ENCODE data around the gene TMEM208. TPM values are rescaled to one million over a fixed set of nuclear protein-coding genes. Genes with fewer than 3 reads are reported as not detected.

The TMEM208 gene
- polyA plus RNA-seq, 4 donors: 63.0 to 153 (median 102) TPM

DNA sequence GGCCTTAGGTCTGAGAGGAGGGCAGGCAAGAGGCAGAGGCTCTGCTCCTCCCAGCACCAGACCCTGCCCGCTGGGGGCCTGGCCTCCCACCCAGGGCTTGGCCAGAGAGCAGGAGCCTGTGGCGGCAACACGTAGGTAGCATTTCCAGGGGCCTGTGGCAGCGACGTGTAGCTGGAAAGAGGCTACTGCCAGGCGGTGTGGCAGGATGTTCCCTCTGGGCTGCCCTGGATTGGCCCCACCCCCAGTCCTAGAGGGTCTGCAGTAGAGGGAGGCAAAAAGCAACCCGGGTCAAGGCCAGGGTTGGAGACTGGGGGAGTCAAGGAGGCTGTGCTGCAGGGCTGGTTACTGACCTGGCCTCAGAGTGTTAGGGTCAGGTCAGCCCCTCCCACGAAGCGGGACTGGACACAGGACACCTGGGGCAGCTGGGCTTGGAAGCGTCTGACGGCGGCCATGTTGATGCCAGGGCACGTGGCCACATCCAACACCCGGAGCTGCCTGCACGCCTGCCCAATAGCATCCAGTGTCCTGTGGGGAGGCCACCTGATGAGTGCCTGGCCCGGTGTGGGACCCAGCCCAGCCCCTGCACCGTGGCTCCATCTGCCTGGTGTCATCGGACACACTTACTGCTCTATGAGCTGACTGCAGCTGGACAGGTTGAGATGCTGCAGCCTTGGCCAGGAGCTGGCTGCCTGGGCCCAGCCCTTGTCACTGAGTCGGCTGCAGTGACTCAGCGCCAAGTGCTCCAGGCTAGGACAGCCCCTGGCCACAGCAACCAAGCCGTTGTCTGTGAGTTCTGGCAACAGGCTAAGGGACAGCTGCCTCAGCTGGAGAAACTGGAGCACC lies 19.5 kb upstream of the TMEM208 start:
- no peak for FAIRE-seq
- 68 to 76% (median 75%) methylated on average over 21 of the region's 21 CpGs for WGBS, 3 donors

DNA sequence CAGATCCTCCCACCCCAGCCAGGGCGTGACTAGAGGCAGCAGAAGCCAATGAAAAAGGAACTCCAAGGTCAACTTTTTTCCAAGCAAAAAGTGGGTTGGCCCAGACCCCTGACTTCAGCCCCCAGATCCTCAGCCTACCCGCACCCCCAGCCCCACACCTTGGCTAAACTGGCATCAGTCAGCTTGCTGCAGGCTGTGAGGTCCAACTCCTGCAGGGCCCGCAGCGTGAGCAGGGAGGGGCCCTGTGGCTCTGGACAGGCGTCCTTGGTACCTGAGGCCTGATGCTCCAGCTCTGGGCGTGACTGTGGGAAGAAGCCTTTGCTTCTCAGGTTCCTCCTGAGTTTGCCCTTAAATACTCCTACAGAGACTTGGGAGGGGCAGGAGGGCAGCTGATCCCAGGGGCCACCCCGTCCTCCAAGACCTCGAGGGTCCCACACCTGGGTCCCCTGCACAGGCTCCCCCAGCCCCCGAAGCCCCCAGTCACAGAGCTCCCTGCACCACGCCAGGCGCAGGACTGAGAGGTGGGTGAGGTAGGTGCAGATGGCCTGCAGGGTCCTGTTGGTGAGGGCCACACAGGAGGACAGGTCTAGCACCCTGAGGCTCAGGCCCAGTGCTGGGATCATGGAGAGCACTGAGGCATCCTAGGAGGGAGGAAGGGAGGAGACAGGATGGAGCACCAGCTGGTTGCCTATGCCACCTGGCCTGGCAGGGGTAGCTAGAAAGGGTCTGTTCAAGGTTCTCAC lies 18.6 kb upstream of the TMEM208 start:
- FAIRE-seq (no peak), DNase-seq (no peak)
- WGBS, 3 donors: 76 to 86% (median 86%) methylated on average over 10 to 11 of the region's 11 CpGs

More for the DNA sequence above, 19.5 kb upstream of the TMEM208 start:
- Histone ChIP-seq H3K9me3 (ENCODE audit: control insufficient read depth in 2 of 2, insufficient read depth in 1 of 2, low read depth in 1 of 2, low read length in 1 of 2) (no peaks in the 10 kb centered on the region), H3K4me1 (ENCODE audit: control insufficient read depth in 3 of 3, insufficient read depth in 2 of 3, low read depth in 1 of 3, low read length in 2 of 3) (no peaks in the 10 kb centered on the region), H3K4me3 (ENCODE audit: low read depth in 1 of 3, low read length in 3 of 3) (no peak overlapping the region), H3K27me3 (ENCODE audit: control insufficient read depth in 3 of 3, insufficient read depth in 3 of 3, low read length in 3 of 3) (no peaks in the 10 kb centered on the region), H3K27ac (ENCODE audit: low read depth in 1 of 3, low read length in 2 of 3) (no peak overlapping the region), H3K36me3 (ENCODE audit: control insufficient read depth in 3 of 3, insufficient read depth in 2 of 3, low read depth in 1 of 3, low read length in 3 of 3) (peaks cover 2 to 61% (median 10%) of the 10 kb centered on the region in 3 donors)
- DNase-seq: no peak

DNA sequence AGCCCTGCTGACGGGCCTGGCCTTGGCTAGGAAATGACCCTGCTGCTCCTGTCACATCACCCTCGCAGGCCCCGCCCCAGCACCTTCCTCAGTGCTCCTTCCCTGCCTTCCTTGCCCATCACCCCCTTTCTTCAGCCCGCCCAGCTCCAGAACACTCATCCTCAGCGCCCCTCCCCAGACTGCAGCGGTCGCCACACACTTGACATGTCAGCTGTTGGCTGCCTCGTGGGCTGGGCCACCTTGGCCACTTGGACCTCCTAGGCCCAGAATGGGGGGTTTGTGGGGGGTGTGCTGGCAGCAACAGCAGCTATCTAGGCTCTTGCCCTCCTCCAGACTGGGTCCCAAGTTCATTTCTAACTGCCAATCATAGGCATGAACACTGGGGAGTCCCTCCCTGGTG lies 17.4 kb upstream of the TMEM208 start:
- peaks cover 0 to 5% (median 0%) of the 10 kb centered on the region in 3 donors for H3K4me1 ChIP-seq (ENCODE audit: control insufficient read depth in 3 of 3, insufficient read depth in 2 of 3, low read depth in 1 of 3, low read length in 2 of 3)
- peaks cover 0 to 42% (median 0%) of the 10 kb centered on the region in 3 donors for H3K36me3 ChIP-seq (ENCODE audit: control insufficient read depth in 3 of 3, insufficient read depth in 2 of 3, low read depth in 1 of 3, low read length in 3 of 3)
- no peak overlapping the region for H3K27ac ChIP-seq (ENCODE audit: low read depth in 1 of 3, low read length in 2 of 3)
- no peaks in the 10 kb centered on the region for H3K27me3 ChIP-seq (ENCODE audit: control insufficient read depth in 3 of 3, insufficient read depth in 3 of 3, low read length in 3 of 3)
- no peak overlapping the region for H3K4me3 ChIP-seq (ENCODE audit: low read depth in 1 of 3, low read length in 3 of 3)
- no peak for DNase-seq
- FAIRE-seq: no peak
- WGBS, 3 donors: 80 to 88% (median 85%) methylated on average over 7 to 8 of the region's 8 CpGs
- H3K9me3 ChIP-seq (ENCODE audit: control insufficient read depth in 2 of 2, insufficient read depth in 1 of 2, low read depth in 1 of 2, low read length in 1 of 2): no peaks in the 10 kb centered on the region

More for the DNA sequence above, 18.6 kb upstream of the TMEM208 start:
- Histone ChIP-seq H3K4me3 (ENCODE audit: low read depth in 1 of 3, low read length in 3 of 3) (no peak overlapping the region), H3K36me3 (ENCODE audit: control insufficient read depth in 3 of 3, insufficient read depth in 2 of 3, low read depth in 1 of 3, low read length in 3 of 3) (peaks cover 2 to 52% (median 8%) of the 10 kb centered on the region in 3 donors), H3K27me3 (ENCODE audit: control insufficient read depth in 3 of 3, insufficient read depth in 3 of 3, low read length in 3 of 3) (no peaks in the 10 kb centered on the region), H3K27ac (ENCODE audit: low read depth in 1 of 3, low read length in 2 of 3) (no peak overlapping the region), H3K9me3 (ENCODE audit: control insufficient read depth in 2 of 2, insufficient read depth in 1 of 2, low read depth in 1 of 2, low read length in 1 of 2) (no peaks in the 10 kb centered on the region), H3K4me1 (ENCODE audit: control insufficient read depth in 3 of 3, insufficient read depth in 2 of 3, low read depth in 1 of 3, low read length in 2 of 3) (peaks cover 0 to 1% (median 0%) of the 10 kb centered on the region in 3 donors)

DNA sequence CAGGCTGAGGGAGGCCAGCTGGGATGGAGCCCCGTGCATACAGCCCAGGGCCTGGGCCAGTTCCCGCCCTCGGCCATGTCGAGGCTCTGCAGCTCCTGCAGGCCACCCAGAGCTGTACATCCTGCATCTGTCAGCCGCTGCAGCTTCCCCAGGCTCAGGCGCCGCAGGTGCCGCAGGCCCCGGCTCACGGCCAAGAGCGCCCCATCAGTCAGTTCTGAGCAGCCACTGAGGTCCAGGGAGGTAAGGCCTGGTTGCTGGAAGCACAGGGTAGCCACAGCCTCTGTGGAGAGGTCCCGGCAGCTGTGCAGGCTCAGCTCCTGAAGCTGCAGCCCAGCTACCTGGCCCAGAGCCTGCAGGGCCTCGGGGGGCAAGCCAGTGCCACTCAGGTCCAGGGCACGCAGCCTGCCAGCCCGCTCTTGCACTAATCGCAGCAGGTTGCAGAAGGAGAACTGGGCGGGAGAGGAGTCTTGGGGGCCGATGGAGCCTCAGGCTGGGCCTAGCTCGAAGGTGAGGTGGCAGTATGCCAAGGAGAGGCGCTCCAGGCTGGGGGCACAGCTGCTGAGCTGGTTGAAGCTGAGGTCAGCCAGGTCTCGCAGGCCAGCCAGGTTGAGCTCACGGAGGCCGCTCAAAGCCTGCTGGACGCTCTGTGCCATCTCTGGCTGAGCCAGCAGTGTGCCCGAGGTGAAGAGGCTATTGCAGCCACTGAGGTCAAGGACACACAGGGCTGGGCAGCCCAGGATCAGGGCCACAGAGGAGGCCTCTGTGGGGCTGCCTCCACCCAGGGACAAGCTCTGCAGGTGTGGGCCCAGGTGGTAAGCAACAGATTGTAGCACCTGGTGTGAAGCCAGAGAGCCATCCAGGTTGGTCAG lies 16.6 kb upstream of the TMEM208 start:
- no peaks in the 10 kb centered on the region for H3K9me3 ChIP-seq (ENCODE audit: control insufficient read depth in 2 of 2, insufficient read depth in 1 of 2, low read depth in 1 of 2, low read length in 1 of 2)
- peaks cover 0 to 42% (median 0%) of the 10 kb centered on the region in 3 donors for H3K36me3 ChIP-seq (ENCODE audit: control insufficient read depth in 3 of 3, insufficient read depth in 2 of 3, low read depth in 1 of 3, low read length in 3 of 3)
- DNase-seq: no peak
- H3K4me1 ChIP-seq (ENCODE audit: control insufficient read depth in 3 of 3, insufficient read depth in 2 of 3, low read depth in 1 of 3, low read length in 2 of 3): peaks cover 0 to 5% (median 0%) of the 10 kb centered on the region in 3 donors
- no peak overlapping the region for H3K4me3 ChIP-seq (ENCODE audit: low read depth in 1 of 3, low read length in 3 of 3)
- no peak for FAIRE-seq
- no peak overlapping the region for H3K27ac ChIP-seq (ENCODE audit: low read depth in 1 of 3, low read length in 2 of 3)
- no peaks in the 10 kb centered on the region for H3K27me3 ChIP-seq (ENCODE audit: control insufficient read depth in 3 of 3, insufficient read depth in 3 of 3, low read length in 3 of 3)
- WGBS, 3 donors: 82 to 86% (median 84%) methylated on average over 25 of the region's 25 CpGs

DNA sequence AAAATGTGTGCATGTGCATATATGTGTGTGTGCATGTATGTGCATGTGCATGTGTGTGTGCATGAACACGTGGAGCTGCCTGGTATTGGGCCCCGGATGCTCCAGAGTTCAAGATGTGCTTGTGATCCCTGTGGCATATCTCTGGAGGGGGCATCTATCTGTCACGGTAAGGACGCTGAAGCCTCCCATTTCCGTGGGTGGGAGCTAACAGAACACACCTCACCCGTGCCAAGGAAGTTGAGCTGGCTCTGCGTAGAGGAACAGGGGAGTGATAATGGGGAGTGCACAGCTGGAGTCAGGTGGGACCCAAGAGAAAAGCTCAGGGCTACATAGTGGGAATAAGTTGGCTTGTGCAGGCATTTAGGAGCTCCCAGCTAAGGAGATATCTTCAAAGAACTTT lies 15.3 kb upstream of the TMEM208 start:
- no peak overlapping the region for H3K4me3 ChIP-seq (ENCODE audit: low read depth in 1 of 3, low read length in 3 of 3)
- FAIRE-seq: no peak
- WGBS, 3 donors: 85 to 91% (median 87%) methylated on average over 7 of the region's 7 CpGs
- H3K36me3 ChIP-seq (ENCODE audit: control insufficient read depth in 3 of 3, insufficient read depth in 2 of 3, low read depth in 1 of 3, low read length in 3 of 3): peaks cover 0 to 39% (median 0%) of the 10 kb centered on the region in 3 donors
- H3K27me3 ChIP-seq (ENCODE audit: control insufficient read depth in 3 of 3, insufficient read depth in 3 of 3, low read length in 3 of 3): no peaks in the 10 kb centered on the region
- peaks cover 0 to 5% (median 0%) of the 10 kb centered on the region in 3 donors for H3K4me1 ChIP-seq (ENCODE audit: control insufficient read depth in 3 of 3, insufficient read depth in 2 of 3, low read depth in 1 of 3, low read length in 2 of 3)
- no peak overlapping the region for H3K27ac ChIP-seq (ENCODE audit: low read depth in 1 of 3, low read length in 2 of 3)
- no peak for DNase-seq
- no peaks in the 10 kb centered on the region for H3K9me3 ChIP-seq (ENCODE audit: control insufficient read depth in 2 of 2, insufficient read depth in 1 of 2, low read depth in 1 of 2, low read length in 1 of 2)

DNA sequence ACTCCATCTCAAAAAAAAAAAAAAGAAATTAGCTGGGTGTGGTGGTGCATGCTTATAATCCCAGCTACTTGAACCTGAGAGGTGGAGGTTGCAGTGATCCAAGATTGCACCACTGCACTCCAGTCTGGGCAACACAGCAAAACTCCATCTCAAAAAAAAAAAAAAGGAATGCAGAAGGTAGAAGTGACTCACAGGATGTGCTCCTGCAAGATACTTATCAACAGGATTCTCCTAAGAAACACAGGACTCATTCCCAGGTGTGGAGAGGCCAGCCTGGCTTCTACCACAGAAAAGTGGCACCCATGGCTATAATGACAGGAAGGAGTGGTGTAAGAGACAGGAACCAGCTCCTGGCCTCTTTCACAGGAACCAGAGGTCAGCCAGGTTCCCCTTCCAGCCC lies 14.2 kb upstream of the TMEM208 start:
- Histone ChIP-seq H3K27ac (ENCODE audit: low read depth in 1 of 3, low read length in 2 of 3) (no peak overlapping the region), H3K4me1 (ENCODE audit: control insufficient read depth in 3 of 3, insufficient read depth in 2 of 3, low read depth in 1 of 3, low read length in 2 of 3) (peaks cover 0 to 5% (median 0%) of the 10 kb centered on the region in 3 donors), H3K9me3 (ENCODE audit: control insufficient read depth in 2 of 2, insufficient read depth in 1 of 2, low read depth in 1 of 2, low read length in 1 of 2) (no peaks in the 10 kb centered on the region), H3K4me3 (ENCODE audit: low read depth in 1 of 3, low read length in 3 of 3) (no peak overlapping the region), H3K27me3 (ENCODE audit: control insufficient read depth in 3 of 3, insufficient read depth in 3 of 3, low read length in 3 of 3) (no peaks in the 10 kb centered on the region), H3K36me3 (ENCODE audit: control insufficient read depth in 3 of 3, insufficient read depth in 2 of 3, low read depth in 1 of 3, low read length in 3 of 3) (peaks cover 0 to 33% (median 0%) of the 10 kb centered on the region in 3 donors)
- DNase-seq: no peak
- no peak for FAIRE-seq

DNA sequence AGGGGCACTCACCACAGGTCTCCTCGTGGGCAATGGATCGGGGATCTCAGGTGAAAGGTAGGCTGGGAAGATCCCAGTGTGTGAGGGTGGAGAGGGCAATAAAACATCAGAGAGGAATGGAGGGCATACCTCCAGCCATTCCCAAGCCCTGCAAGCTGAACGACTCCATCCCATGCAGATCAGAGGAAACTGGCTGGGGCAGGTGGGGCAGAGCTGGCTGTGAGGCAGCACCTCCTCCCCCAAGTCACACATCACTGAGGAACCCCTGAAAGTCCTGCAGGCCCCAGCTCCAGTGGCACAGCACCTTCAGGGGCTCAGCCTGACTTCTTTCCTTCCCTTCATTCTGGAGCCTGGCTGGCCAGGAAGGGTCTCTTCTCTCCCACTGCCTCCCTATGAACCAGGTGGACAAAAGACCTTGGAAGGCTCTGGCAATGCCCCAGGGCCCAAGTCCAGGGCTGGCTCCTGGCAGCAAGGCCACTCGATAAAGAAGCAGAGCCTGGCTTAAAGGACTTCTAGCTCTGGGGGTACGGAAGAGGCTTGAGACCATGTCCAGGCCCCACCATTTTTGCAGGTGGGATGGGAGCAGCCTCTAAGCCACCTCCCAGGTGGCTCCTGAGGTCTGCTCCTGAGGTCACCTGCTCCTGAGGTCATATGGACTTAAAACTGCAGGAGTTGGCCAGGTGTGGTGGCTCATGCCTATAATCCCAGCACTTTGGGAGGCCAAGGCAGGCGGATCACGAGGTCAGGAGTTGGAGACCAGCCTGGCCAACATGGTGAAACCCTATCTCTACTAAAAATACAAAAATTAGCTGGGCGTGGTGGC lies 13.5 kb upstream of the TMEM208 start:
- Histone ChIP-seq H3K27me3 (ENCODE audit: control insufficient read depth in 3 of 3, insufficient read depth in 3 of 3, low read length in 3 of 3) (no peaks in the 10 kb centered on the region), H3K36me3 (ENCODE audit: control insufficient read depth in 3 of 3, insufficient read depth in 2 of 3, low read depth in 1 of 3, low read length in 3 of 3) (peaks cover 0 to 32% (median 0%) of the 10 kb centered on the region in 3 donors), H3K4me1 (ENCODE audit: control insufficient read depth in 3 of 3, insufficient read depth in 2 of 3, low read depth in 1 of 3, low read length in 2 of 3) (peaks cover 0 to 5% (median 0%) of the 10 kb centered on the region in 3 donors), H3K27ac (ENCODE audit: low read depth in 1 of 3, low read length in 2 of 3) (no peak overlapping the region), H3K9me3 (ENCODE audit: control insufficient read depth in 2 of 2, insufficient read depth in 1 of 2, low read depth in 1 of 2, low read length in 1 of 2) (no peaks in the 10 kb centered on the region), H3K4me3 (ENCODE audit: low read depth in 1 of 3, low read length in 3 of 3) (no peak overlapping the region)
- 54 to 73% (median 56%) methylated on average over 8 of the region's 8 CpGs for WGBS, 3 donors
- DNase-seq: no peak
- FAIRE-seq: no peak

All from small intestine (tissue), 7 donors.